Cerebellar nuclear complex (tissue), 1 donor: Measurements from ENCODE around the gene PPP1R14B.

Experiments
- DNase-seq, 2 experiments: peaks; one replicate each; lab custom pipeline; 2025; lab: John Stamatoyannopoulos, UW

The PPP1R14B gene

GRCh38 chr11:64230985-64231365 lies 15.8 kb downstream of the PPP1R14B start:
- no peak for DNase-seq

GRCh38 chr11:64230171-64230984 lies 16.4 kb downstream of the PPP1R14B start, which contains the start of gene DNAJC4:
TSS of gene DNAJC4 (plus strand) at chr11:64230548. CDS start at chr11:64230855, 307 bp downstream.
- peak; percentile 82 to 95 for DNase-seq

DNA sequence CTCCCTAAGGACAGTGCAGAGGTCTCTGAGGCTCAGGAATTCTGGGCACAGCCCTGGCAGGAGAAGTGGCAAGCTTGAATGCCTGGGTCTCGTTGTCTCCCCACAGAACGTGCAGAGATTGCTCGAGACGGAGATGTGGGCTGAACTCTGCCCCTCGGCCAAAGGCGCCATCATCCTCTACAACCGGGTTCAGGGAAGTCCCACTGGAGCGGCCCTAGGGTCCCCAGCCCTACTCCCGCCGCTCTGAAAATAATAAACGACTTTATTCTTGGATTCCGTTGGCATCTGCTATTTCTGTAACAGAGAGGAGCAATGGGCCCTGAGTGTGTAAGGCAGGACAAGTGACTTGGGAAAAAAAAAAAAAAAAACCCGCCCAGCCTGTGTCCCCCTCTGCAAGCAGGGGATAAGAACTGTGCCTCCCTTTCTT lies 17.0 kb downstream of the PPP1R14B start:
- no peak for DNase-seq

GRCh38 chr11:64229090-64229743 lies 17.5 kb downstream of the PPP1R14B start:
- no peak for DNase-seq

DNA sequence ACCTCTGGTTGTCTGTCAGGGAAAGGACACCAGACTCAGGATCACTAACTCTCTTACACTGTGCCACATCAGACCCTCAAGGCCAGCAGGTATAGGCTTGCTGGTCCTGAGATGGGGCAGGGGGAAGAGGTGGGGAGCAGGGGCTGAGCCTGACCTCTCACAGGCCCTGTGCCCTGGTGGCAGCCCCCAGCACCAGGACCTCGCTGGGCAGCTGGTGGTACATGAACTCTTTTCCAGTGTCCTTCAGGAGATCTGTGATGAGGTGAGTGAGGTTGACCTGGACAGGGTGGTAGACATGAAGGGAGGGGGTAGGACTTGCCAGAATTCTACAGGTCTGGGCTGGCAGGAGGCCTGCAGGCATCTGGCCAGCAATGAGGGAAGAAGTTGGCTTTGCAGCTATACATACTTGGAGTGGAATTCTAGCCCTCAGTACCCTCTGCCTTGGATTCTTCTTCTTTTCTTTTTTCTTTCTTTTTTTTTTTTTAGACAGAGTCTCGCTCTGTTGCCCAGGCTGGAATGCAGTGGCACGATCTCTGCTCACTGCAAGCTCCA lies 19.3 kb downstream of the PPP1R14B start:
- DNase-seq = no peak

GRCh38 chr11:64226507-64227051 lies 20.2 kb downstream of the PPP1R14B start:
- DNase-seq = no peak

GRCh38 chr11:64225608-64226506 lies 20.9 kb downstream of the PPP1R14B start, which contains the start of the genes NUDT22 and TRPT1:
TSS of gene NUDT22 (plus strand) at chr11:64226274. CDS start at chr11:64226653, 379 bp downstream.
TSS of gene TRPT1 (minus strand) at chr11:64226186. CDS start at chr11:64225860, 326 bp downstream.
- DNase-seq = peak in 1 of 2 experiments; percentile 31

DNA sequence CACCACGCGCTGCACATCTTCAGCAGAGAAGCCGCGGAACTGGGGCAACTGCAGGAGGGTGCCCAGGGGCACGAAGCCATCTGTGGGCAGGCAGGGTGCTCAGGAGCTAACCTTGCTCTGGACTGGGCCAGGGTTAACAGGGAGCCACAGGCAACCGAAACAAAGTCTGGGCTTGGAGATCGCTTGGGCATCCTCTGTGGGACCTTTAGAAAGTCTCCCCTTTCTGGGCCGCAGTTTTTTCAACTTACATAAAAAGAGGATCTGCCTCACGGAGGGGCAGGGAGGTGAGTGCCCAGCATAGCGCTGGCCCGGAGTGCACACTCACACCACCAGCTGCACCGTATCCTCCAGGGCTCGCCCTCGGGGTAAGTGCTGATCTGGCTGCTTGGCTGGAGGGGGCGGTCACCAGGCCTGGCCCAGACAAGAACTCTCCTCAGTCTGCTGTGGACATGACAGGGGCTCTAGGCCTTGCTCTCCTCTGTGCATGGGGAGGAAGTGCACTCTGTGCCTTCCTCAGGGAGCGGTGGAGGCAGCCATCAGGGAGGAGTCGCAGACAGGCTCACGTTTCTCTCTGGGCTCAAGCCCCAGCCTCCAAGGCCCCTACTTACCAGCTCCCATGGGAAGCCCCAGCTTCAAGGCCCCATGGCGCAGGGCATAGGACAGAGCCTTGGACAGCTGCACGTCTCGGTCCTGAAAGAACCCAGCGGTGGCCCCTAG lies 21.7 kb downstream of the PPP1R14B start:
- no peak for DNase-seq

DNA sequence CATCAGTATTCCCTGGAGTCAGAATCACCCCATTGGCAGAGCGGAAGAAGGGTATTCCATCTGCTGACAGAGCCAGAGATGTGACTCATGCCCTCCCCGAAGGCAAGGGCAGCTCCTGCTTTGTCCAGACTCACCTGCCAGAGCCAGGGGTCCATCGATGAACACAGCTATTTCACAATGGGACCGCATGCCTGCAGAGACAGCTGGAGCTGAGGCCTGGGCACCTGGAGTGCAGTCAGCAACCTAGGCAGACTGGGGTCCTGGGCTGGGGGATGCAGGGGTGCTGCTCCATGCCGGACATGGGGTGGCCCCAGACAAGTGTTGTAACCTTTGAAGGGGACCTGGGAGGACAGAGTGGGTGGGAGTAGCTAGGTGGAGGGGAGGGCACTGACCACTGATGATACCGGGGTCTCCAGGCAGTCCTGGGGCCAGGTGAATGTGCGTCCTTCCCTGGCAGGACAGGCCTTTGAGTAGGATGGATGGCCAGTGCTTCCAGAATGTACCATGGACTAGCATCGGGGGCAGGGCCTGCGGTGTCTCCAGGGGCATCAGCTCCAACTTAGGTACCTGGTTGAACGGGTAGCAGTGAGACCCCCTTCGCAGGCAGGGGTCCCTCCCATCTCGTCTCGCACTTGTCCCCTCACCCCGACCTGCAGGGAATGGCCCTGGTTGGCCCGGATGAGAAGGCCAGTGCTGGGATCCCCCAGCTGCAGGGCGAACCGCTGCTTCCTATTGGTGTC lies 22.4 kb downstream of the PPP1R14B start:
- DNase-seq = no peak

DNA sequence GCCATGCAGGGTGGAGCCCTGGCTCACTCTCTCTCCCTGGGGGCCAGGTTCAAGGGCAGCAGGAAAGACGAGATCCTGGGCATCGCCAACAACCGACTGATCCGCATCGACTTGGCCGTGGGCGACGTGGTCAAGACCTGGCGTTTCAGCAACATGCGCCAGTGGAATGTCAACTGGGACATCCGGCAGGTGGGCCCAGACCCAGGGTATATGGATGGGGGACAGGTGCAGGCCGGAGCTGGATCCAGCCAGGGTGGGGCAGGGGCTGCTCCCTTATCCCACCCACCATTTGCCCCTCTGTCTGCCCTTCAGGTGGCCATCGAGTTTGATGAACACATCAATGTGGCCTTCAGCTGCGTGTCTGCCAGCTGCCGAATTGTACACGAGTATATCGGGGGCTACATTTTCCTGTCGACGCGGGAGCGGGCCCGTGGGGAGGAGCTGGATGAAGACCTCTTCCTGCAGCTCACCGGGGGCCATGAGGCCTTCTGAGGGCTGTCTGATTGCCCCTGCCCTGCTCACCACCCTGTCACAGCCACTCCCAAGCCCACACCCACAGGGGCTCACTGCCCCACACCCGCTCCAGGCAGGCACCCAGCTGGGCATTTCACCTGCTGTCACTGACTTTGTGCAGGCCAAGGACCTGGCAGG lies 23.6 kb downstream of the PPP1R14B start:
- no peak for DNase-seq

DNA sequence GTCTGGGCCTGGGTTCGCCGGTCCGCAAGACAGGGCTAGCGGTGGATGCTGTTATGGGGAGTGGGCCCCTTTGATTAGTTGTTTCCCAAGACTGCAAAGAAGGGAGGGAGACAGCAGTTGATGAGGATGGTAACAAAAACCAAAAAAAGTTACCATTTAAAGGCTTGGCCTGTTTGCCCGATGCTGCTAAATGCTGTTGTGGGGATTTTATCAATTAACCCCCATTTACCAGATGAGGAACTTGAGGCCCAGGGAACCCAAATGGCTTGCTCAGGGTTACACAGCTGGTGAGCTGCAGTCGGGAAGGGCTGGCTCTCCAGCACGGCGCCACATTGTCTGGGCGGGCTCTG lies 24.1 kb downstream of the PPP1R14B start:
- no peak for DNase-seq

- no peak for DNase-seq
Observed at GRCh38 chr11:64220798-64221197, 25.9 kb downstream of the PPP1R14B start.

GRCh38 chr11:64220271-64220670 lies 26.5 kb downstream of the PPP1R14B start:
- no peak for DNase-seq

DNA sequence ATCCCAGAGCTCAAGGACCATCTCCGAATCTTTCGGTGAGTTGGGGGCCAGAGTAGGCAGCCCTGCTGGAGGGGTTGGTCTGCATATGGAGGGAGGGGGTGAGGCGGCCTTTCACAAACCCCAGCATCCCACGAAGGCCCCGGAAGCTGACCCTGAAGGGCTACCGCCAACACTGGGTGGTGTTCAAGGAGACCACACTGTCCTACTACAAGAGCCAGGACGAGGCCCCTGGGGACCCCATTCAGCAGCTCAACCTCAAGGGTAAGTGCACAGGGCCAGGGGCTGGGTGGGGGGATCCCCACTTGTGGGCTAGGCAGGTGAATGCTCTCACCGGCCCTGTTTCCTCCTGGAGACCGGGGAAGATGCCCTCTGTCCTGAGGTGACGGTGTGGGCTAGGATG lies 27.0 kb downstream of the PPP1R14B start:
- no peak for DNase-seq

- no peak for DNase-seq
Observed at GRCh38 chr11:64219354-64219684, 27.4 kb downstream of the PPP1R14B start.

GRCh38 chr11:64218628-64219353 lies 28.0 kb downstream of the PPP1R14B start:
- no peak for DNase-seq

DNA sequence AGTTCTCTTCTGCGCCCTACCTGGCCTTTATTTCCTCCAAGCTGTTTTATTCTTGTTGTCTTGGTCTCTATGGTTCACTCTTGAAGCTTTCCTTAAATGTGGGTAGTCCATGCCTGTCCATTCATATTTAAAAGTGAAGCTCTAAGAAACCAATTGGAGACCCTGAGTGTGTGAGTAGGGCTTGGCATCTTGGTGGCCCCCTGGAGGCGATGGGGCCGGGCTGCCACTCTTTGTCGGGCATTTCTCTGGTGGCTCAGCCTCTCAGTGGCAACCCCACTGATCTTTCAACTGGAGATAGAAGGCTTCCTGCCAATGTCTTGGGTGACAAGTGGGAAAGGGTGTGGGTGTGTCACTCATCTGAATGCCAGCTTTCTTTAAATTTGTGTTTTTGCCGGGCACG lies 29.9 kb downstream of the PPP1R14B start:
- DNase-seq = no peak

- DNase-seq = no peak
Observed at GRCh38 chr11:64211181-64211872, 35.4 kb downstream of the PPP1R14B start.
